IgD-negative memory B cell (primary cell): ENCODE data around the gene SLC24A3. TPM values are rescaled to one million over a fixed set of nuclear protein-coding genes. Genes with fewer than 3 reads are reported as not detected.
A peak's percentile ranks its signal among the peaks of the same experiment; 100 is the strongest.
"Not testable (repeated sequence)": the region's sequence is repeated elsewhere in the genome, so short reads cannot be mapped to it uniquely, and the experiment has no call there.

Experiments
- H3K27ac Mint-ChIP-seq, 3 donors: one replicate each; pipeline ENCODE4 v1.8.0; 2020 to 2022; ENCODE audit warnings: mild to moderate bottlenecking in 3 of 3, mixed read lengths in 3 of 3, moderate library complexity in 1 of 3
- H3K27me3 Mint-ChIP-seq: one replicate; pipeline ENCODE4 v1.8.0; 2021; ENCODE audit warnings: mixed read lengths
- H3K36me3 Mint-ChIP-seq: one replicate; pipeline ENCODE4 v1.8.0; 2020; ENCODE audit warnings: mild to moderate bottlenecking, mixed read lengths
- H3K4me1 Mint-ChIP-seq, 3 donors: one replicate each; pipeline ENCODE4 v1.8.0; 2020 to 2022; ENCODE audit warnings: mixed read lengths in 3 of 3, mild to moderate bottlenecking in 1 of 3
- H3K4me3 Mint-ChIP-seq, 4 donors: one replicate each; pipeline ENCODE4 v1.8.0; 2020 to 2022; ENCODE audit warnings: mild to moderate bottlenecking in 4 of 4, mixed read lengths in 4 of 4, moderate library complexity in 3 of 4
- H3K9me3 Mint-ChIP-seq, 3 donors: one replicate each; pipeline ENCODE4 v1.8.0; 2020 to 2021; ENCODE audit warnings: mixed read lengths in 3 of 3, mild to moderate bottlenecking in 1 of 3
- polyA plus RNA-seq: library from polyadenylated mRNA; unstranded; fragments of 300-500 nt; fragmentation: Illumina TruSeq; gene quantifications from one replicate; pipeline ENCODE4 v1.2.3, GENCODE V29; 2021

SLC24A3 gene
- polyA plus RNA-seq, 1 donor from 2014 or later, result not detected

GRCh38 chr20:19738951-19739350 is 526.5 kb downstream of the SLC24A3 start:
- H3K4me3 Mint-ChIP-seq, result no peak overlapping the region
- H3K27ac Mint-ChIP-seq, result no peak overlapping the region
- peaks cover 10% of the 10 kb centered on the region for H3K27me3 Mint-ChIP-seq
- peaks cover 2 to 7% (median 3%) of the 10 kb centered on the region in 3 donors for H3K4me1 Mint-ChIP-seq
- H3K36me3 Mint-ChIP-seq, result peaks cover 3% of the 10 kb centered on the region
- peaks cover 0 to 2% (median 0%) of the 10 kb centered on the region in 3 donors for H3K9me3 Mint-ChIP-seq

- H3K9me3 Mint-ChIP-seq, result peaks cover 0 to 2% (median 0%) of the 10 kb centered on the region in 3 donors
- peaks cover 4% of the 10 kb centered on the region for H3K36me3 Mint-ChIP-seq
- H3K4me1 Mint-ChIP-seq, result peaks cover 2 to 7% (median 3%) of the 10 kb centered on the region in 3 donors
- no peak overlapping the region for H3K4me3 Mint-ChIP-seq
- H3K27me3 Mint-ChIP-seq, result peaks cover 10% of the 10 kb centered on the region
- H3K27ac Mint-ChIP-seq, result no peak overlapping the region
Observed at GRCh38 chr20:19739351-19739750, 526.9 kb downstream of the SLC24A3 start.

GRCh38 chr20:19740512-19740911 is 528.1 kb downstream of the SLC24A3 start:
- H3K27me3 Mint-ChIP-seq, result peaks cover 13% of the 10 kb centered on the region
- H3K4me1 Mint-ChIP-seq, result peaks cover 0 to under 1% (median 0%) of the 10 kb centered on the region in 3 donors
- no peak overlapping the region for H3K27ac Mint-ChIP-seq
- peak overlapping the region in 1 of 4 donors; percentile 33 for H3K4me3 Mint-ChIP-seq
- peaks cover 0 to 2% (median 2%) of the 10 kb centered on the region in 3 donors for H3K9me3 Mint-ChIP-seq
- peaks cover 5% of the 10 kb centered on the region for H3K36me3 Mint-ChIP-seq

GRCh38 chr20:19741924-19742323 is 529.5 kb downstream of the SLC24A3 start:
- no peak overlapping the region for H3K27ac Mint-ChIP-seq
- peaks cover 5% of the 10 kb centered on the region for H3K36me3 Mint-ChIP-seq
- H3K27me3 Mint-ChIP-seq, result peaks cover 13% of the 10 kb centered on the region
- H3K4me3 Mint-ChIP-seq, result no peak overlapping the region
- H3K9me3 Mint-ChIP-seq, result peaks cover 2 to 6% (median 2%) of the 10 kb centered on the region in 3 donors
- no peaks in the 10 kb centered on the region for H3K4me1 Mint-ChIP-seq

GRCh38 chr20:19742974-19743639 is 530.7 kb downstream of the SLC24A3 start:
- H3K4me3 Mint-ChIP-seq, result no peak overlapping the region
- H3K9me3 Mint-ChIP-seq, result peaks cover 2 to 6% (median 2%) of the 10 kb centered on the region in 3 donors
- no peaks in the 10 kb centered on the region for H3K4me1 Mint-ChIP-seq
- H3K27me3 Mint-ChIP-seq, result peaks cover 16% of the 10 kb centered on the region
- no peak overlapping the region for H3K27ac Mint-ChIP-seq
- H3K36me3 Mint-ChIP-seq, result peaks cover 5% of the 10 kb centered on the region

- Mint-ChIP-seq H3K27ac (no peak overlapping the region), H3K9me3 (peaks cover 2 to 6% (median 2%) of the 10 kb centered on the region in 3 donors), H3K4me1 (no peaks in the 10 kb centered on the region), H3K36me3 (peaks cover 5% of the 10 kb centered on the region), H3K4me3 (no peak overlapping the region), H3K27me3 (peaks cover 16% of the 10 kb centered on the region)
Observed at GRCh38 chr20:19743640-19743995, 531.2 kb downstream of the SLC24A3 start.

- peaks cover 5% of the 10 kb centered on the region for H3K36me3 Mint-ChIP-seq
- no peak overlapping the region for H3K4me3 Mint-ChIP-seq
- peaks cover 14% of the 10 kb centered on the region for H3K27me3 Mint-ChIP-seq
- peaks cover 2 to 6% (median 2%) of the 10 kb centered on the region in 3 donors for H3K9me3 Mint-ChIP-seq
- H3K27ac Mint-ChIP-seq, result no peak overlapping the region
- H3K4me1 Mint-ChIP-seq, result no peaks in the 10 kb centered on the region
Observed at GRCh38 chr20:19745106-19745505, 532.7 kb downstream of the SLC24A3 start.

GRCh38 chr20:19745584-19745983 is 533.1 kb downstream of the SLC24A3 start:
- no peak overlapping the region for H3K4me3 Mint-ChIP-seq
- peaks cover 13% of the 10 kb centered on the region for H3K27me3 Mint-ChIP-seq
- no peak overlapping the region for H3K27ac Mint-ChIP-seq
- H3K9me3 Mint-ChIP-seq, result peaks cover 2 to 6% (median 2%) of the 10 kb centered on the region in 3 donors
- peaks cover 5% of the 10 kb centered on the region for H3K36me3 Mint-ChIP-seq
- H3K4me1 Mint-ChIP-seq, result peaks cover 0 to 2% (median 2%) of the 10 kb centered on the region in 3 donors

GRCh38 chr20:19746396-19746795 is 534.0 kb downstream of the SLC24A3 start:
- Mint-ChIP-seq H3K36me3 (peaks cover 5% of the 10 kb centered on the region), H3K27me3 (peaks cover 15% of the 10 kb centered on the region), H3K4me3 (no peak overlapping the region), H3K9me3 (peaks cover 2 to 6% (median 2%) of the 10 kb centered on the region in 3 donors), H3K4me1 (peaks cover 6 to 9% (median 8%) of the 10 kb centered on the region in 3 donors), H3K27ac (no peak overlapping the region)

- Mint-ChIP-seq H3K9me3 (peaks cover 0 to 6% (median 2%) of the 10 kb centered on the region in 3 donors), H3K27me3 (peaks cover 18% of the 10 kb centered on the region), H3K27ac (no peak overlapping the region), H3K36me3 (peaks cover 5% of the 10 kb centered on the region), H3K4me1 (peaks cover 7 to 9% (median 8%) of the 10 kb centered on the region in 3 donors), H3K4me3 (no peak overlapping the region)
Observed at GRCh38 chr20:19747903-19748302, 535.5 kb downstream of the SLC24A3 start.

- H3K27me3 Mint-ChIP-seq, result peaks cover 17% of the 10 kb centered on the region
- peaks cover 0 to 6% (median 2%) of the 10 kb centered on the region in 3 donors for H3K9me3 Mint-ChIP-seq
- H3K4me3 Mint-ChIP-seq, result no peak overlapping the region
- no peak overlapping the region for H3K27ac Mint-ChIP-seq
- peaks cover 5% of the 10 kb centered on the region for H3K36me3 Mint-ChIP-seq
- peaks cover 7 to 9% (median 8%) of the 10 kb centered on the region in 3 donors for H3K4me1 Mint-ChIP-seq
Observed at GRCh38 chr20:19748681-19749080, 536.2 kb downstream of the SLC24A3 start.

- H3K36me3 Mint-ChIP-seq, result no peaks in the 10 kb centered on the region
- no peak overlapping the region for H3K4me3 Mint-ChIP-seq
- peaks cover 17% of the 10 kb centered on the region for H3K27me3 Mint-ChIP-seq
- H3K27ac Mint-ChIP-seq, result no peak overlapping the region
- peaks cover 7 to 9% (median 8%) of the 10 kb centered on the region in 3 donors for H3K4me1 Mint-ChIP-seq
- peaks cover 0 to 6% (median 2%) of the 10 kb centered on the region in 3 donors for H3K9me3 Mint-ChIP-seq
Observed at GRCh38 chr20:19749618-19750071, 537.2 kb downstream of the SLC24A3 start.

- no peak overlapping the region for H3K4me3 Mint-ChIP-seq
- H3K9me3 Mint-ChIP-seq, result peaks cover 0 to 6% (median 2%) of the 10 kb centered on the region in 3 donors
- no peaks in the 10 kb centered on the region for H3K36me3 Mint-ChIP-seq
- H3K27ac Mint-ChIP-seq, result no peak overlapping the region
- peaks cover 17% of the 10 kb centered on the region for H3K27me3 Mint-ChIP-seq
- H3K4me1 Mint-ChIP-seq, result peaks cover 7 to 9% (median 8%) of the 10 kb centered on the region in 3 donors
Observed at GRCh38 chr20:19750101-19750606, 537.7 kb downstream of the SLC24A3 start.

- Mint-ChIP-seq H3K27ac (peak overlapping the region in 1 of 3 donors; percentile 54), H3K27me3 (peaks cover 16% of the 10 kb centered on the region), H3K4me3 (peak overlapping the region in 1 of 4 donors; percentile 22)
Observed at GRCh38 chr20:19750907-19751636, 538.6 kb downstream of the SLC24A3 start.

GRCh38 chr20:19754201-19754600 is 541.8 kb downstream of the SLC24A3 start:
- H3K9me3 Mint-ChIP-seq, H3K4me3 Mint-ChIP-seq: not testable (repeated sequence)
- peaks cover 33% of the 10 kb centered on the region for H3K27me3 Mint-ChIP-seq

More at GRCh38 chr20:19750907-19751636, 538.6 kb downstream of the SLC24A3 start:
- Mint-ChIP-seq H3K4me1 (peaks cover 7 to 9% (median 8%) of the 10 kb centered on the region in 3 donors), H3K36me3 (no peaks in the 10 kb centered on the region), H3K9me3 (peaks cover 0 to 1% (median 0%) of the 10 kb centered on the region in 3 donors)

More at GRCh38 chr20:19754201-19754600, 541.8 kb downstream of the SLC24A3 start:
- not testable (repeated sequence) for H3K36me3 Mint-ChIP-seq, H3K27ac Mint-ChIP-seq
- H3K4me1 Mint-ChIP-seq, result peaks cover 9 to 12% (median 10%) of the 10 kb centered on the region in 3 donors
